ENCODE measurements around the gene PNKD.

PNKD gene

GRCh38 chr2:218270721-218271486 is 585 bp downstream of the PNKD start:
- Histone ChIP-seq H3K4me3 (replicated peaks; ENCODE audit: insufficient read depth, low read length) (peak overlapping the region; percentile 88), H3K27ac (replicated peaks) (peak overlapping the region; percentile 64), H3K27me3 (ENCODE audit: insufficient read depth, poor library complexity, severe bottlenecking) (no peaks in the 10 kb centered on the region)
- DNase-seq (ENCODE audit: low read depth in 1 of 2, low spot score in 1 of 2) = peak in 1 of 2 experiments; percentile 21
- TF ChIP-seq POLR2AphosphoS5 (IDR thresholded peaks at IDR 0.05; ENCODE audit: low read depth) = no peak
- no peak for TF ChIP-seq CTCF (IDR thresholded peaks at IDR 0.05; ENCODE audit: insufficient read depth, low read length)
- TF ChIP-seq SPI1 (IDR thresholded peaks at IDR 0.05; ENCODE audit: borderline replicate concordance, low read depth) = no peak
- no peak for TF ChIP-seq GABPA (IDR thresholded peaks at IDR 0.05; ENCODE audit: low read depth)
- TF ChIP-seq, protein P1, sequence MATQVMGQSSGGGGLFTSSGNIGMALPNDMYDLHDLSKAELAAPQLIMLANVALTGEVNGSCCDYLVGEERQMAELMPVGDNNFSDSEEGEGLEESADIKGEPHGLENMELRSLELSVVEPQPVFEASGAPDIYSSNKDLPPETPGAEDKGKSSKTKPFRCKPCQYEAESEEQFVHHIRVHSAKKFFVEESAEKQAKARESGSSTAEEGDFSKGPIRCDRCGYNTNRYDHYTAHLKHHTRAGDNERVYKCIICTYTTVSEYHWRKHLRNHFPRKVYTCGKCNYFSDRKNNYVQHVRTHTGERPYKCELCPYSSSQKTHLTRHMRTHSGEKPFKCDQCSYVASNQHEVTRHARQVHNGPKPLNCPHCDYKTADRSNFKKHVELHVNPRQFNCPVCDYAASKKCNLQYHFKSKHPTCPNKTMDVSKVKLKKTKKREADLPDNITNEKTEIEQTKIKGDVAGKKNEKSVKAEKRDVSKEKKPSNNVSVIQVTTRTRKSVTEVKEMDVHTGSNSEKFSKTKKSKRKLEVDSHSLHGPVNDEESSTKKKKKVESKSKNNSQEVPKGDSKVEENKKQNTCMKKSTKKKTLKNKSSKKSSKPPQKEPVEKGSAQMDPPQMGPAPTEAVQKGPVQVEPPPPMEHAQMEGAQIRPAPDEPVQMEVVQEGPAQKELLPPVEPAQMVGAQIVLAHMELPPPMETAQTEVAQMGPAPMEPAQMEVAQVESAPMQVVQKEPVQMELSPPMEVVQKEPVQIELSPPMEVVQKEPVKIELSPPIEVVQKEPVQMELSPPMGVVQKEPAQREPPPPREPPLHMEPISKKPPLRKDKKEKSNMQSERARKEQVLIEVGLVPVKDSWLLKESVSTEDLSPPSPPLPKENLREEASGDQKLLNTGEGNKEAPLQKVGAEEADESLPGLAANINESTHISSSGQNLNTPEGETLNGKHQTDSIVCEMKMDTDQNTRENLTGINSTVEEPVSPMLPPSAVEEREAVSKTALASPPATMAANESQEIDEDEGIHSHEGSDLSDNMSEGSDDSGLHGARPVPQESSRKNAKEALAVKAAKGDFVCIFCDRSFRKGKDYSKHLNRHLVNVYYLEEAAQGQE (IDR thresholded peaks at IDR 0.05; ENCODE audit: insufficient replicate concordance, low read depth) = no peak

DNA sequence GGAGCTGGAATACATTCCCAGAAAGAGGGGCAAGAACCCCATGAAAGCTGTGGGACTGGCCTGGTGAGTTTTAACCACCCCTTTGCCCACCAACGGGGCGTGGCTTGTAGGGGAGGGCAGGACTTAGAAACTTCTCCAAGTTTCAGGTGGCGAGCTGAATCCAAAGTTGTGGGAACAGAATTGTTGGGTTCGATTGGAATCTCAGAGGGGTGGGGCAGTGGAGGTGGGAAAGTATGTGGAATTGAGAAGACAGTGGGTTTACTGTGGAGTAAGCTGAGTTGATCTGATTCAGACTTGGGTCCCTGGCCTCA is 1.1 kb downstream of the PNKD start:
- Histone ChIP-seq H3K4me3 (replicated peaks; ENCODE audit: insufficient read depth, low read length) (peak overlapping the region; percentile 88), H3K27me3 (ENCODE audit: insufficient read depth, poor library complexity, severe bottlenecking) (no peaks in the 10 kb centered on the region), H3K27ac (replicated peaks) (no peak overlapping the region)
- TF ChIP-seq, protein P1 (IDR thresholded peaks at IDR 0.05; ENCODE audit: insufficient replicate concordance, low read depth) = no peak
- no peak for TF ChIP-seq POLR2AphosphoS5 (IDR thresholded peaks at IDR 0.05; ENCODE audit: low read depth)
- no peak for DNase-seq (ENCODE audit: low read depth in 1 of 2, low spot score in 1 of 2)

DNA sequence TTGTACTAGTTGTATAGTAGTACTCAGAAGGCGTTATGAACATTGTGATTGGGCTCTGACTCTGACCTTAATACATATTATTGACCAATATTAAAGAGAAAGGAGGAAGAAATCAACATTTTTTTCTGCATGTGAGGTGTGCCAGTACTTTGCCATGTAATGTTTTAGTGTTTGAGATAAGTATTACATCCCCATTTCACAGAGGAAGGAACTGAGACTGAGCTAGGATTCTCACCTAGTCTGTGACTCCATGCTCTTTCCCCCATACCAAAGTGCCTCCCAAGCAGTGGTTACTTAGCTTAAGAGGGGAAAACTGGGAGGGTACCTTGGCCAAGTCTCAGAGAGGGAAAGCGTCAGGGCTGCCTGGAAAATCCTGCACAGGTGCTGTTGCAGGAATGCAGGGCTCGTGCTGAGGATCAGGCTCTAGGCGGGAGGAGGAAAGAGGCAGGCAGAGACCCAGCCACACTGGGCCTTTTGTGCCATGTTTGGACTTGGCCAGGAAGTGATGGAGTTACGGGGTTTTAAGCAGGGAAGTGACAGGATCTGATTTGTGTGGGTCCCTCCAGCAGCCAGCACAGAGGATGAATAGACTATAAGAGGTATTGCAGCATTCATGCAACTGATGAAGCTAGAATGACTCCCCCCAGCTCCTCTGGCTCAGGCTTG is 1.7 kb downstream of the PNKD start:
- no peak overlapping the region for H3K4me3 ChIP-seq (replicated peaks; ENCODE audit: insufficient read depth, low read length)
- DNase-seq (ENCODE audit: low read depth in 1 of 2, low spot score in 1 of 2) = no peak
- H3K27ac ChIP-seq (replicated peaks) = no peak overlapping the region
- TF ChIP-seq SPI1 (IDR thresholded peaks at IDR 0.05; ENCODE audit: borderline replicate concordance, low read depth) (no peak), CTCF (IDR thresholded peaks at IDR 0.05; ENCODE audit: insufficient read depth, low read length) (no peak), GABPA (IDR thresholded peaks at IDR 0.05; ENCODE audit: low read depth) (no peak), POLR2AphosphoS5 (IDR thresholded peaks at IDR 0.05; ENCODE audit: low read depth) (no peak)
- TF ChIP-seq, protein P1 (IDR thresholded peaks at IDR 0.05; ENCODE audit: insufficient replicate concordance, low read depth) = no peak
- no peaks in the 10 kb centered on the region for H3K27me3 ChIP-seq (ENCODE audit: insufficient read depth, poor library complexity, severe bottlenecking)
